Endothelial cell of umbilical vein (primary cell): Measurements from ENCODE around the gene DENND1A. TPM values are rescaled to one million over a fixed set of nuclear protein-coding genes. Genes with fewer than 3 reads are reported as not detected.

Experiments
- BruUV-seq: library from RNA; stranded (reverse); fragments of 400-500 nt; replicated peaks from 2 replicates; lab custom pipeline; 2021; lab: Mats Ljungman, UMichigan
- CTCF ChIA-PET: fragments of 300-600, 350-600 bp; sonication (Branson Sonifier 250); formaldehyde crosslinking; loops from one replicate; lab custom pipeline; 2021; ENCODE audit warnings: antibody characterized with exemption, inconsistent platforms; lab: Charles Lee
- POLR2A ChIA-PET: fragments of 300-600, 350-600 bp; sonication (Branson Sonifier 250); formaldehyde crosslinking; loops from one replicate; lab custom pipeline; 2021; ENCODE audit warnings: antibody characterized with exemption, inconsistent platforms; lab: Charles Lee
- DNase-seq: peaks from one replicate; pipeline ENCODE4 v3.0.0-alpha.2; 2011; ENCODE audit warnings: low read depth, low spot score
- FAIRE-seq: peaks from 2 replicates; lab custom pipeline; 2011; peaks lifted over from hg19 to GRCh38; lab: Jason Lieb, UNC
- H2AFZ ChIP-seq: 2 replicates; pipeline ENCODE4 v1.6.0; 2012; ENCODE audit warnings: low read depth, low read length, control low read depth, inconsistent platforms
- H3K27ac ChIP-seq: 2 replicates; pipeline ENCODE4 v1.5.1; 2011; ENCODE audit warnings: low read depth, mild to moderate bottlenecking, control low read depth, low read length, moderate library complexity; ENCODE audit not compliant: insufficient read depth
- H3K27me3 ChIP-seq, 2 experiments: 2 replicates each; pipeline versions ENCODE4 v1.6.0 to v1.6.1; 2011; ENCODE audit warnings: low read length in 2 of 2, mixed read lengths in 1 of 2; ENCODE audit not compliant: control insufficient read depth in 2 of 2, insufficient read depth in 2 of 2
- H3K36me3 ChIP-seq, 2 experiments: 2 replicates in 1 of 2; 3 replicates in 1 of 2; pipeline ENCODE4 v1.5.1; 2011; ENCODE audit warnings: low read length in 2 of 2, mild to moderate bottlenecking in 1 of 2, moderate library complexity in 1 of 2; ENCODE audit not compliant: control insufficient read depth in 2 of 2, insufficient read depth in 2 of 2; ENCODE audit errors: extremely low read depth in 1 of 2
- H3K4me1 ChIP-seq: 3 replicates; pipeline ENCODE4 v1.5.1; 2011; ENCODE audit warnings: mild to moderate bottlenecking, low read length; ENCODE audit not compliant: control insufficient read depth, insufficient read depth; ENCODE audit errors: extremely low read depth
- H3K4me2 ChIP-seq: 2 replicates; pipeline ENCODE4 v1.6.1; 2011; ENCODE audit warnings: low read length, control low read depth, mixed read lengths; ENCODE audit not compliant: insufficient read depth
- H3K4me3 ChIP-seq, 3 experiments: fragments of 200-600 bp in 1 of 3; sonication (generic), shearing (Covaris generic) in 1 of 3; replicated peaks in 1 of 3; 2 replicates each; pipeline ENCODE4 v1.5.1; 2011 to 2016; ENCODE audit warnings: control low read depth in 3 of 3, low read length in 3 of 3, mild to moderate bottlenecking in 2 of 3, inconsistent platforms in 1 of 3, low read depth in 1 of 3, moderate library complexity in 1 of 3; ENCODE audit not compliant: insufficient read depth in 1 of 3
- H3K79me2 ChIP-seq: 2 replicates; pipeline ENCODE4 v1.6.0; 2012; ENCODE audit warnings: low read length, inconsistent platforms; ENCODE audit not compliant: control insufficient read depth, insufficient read depth
- H3K9ac ChIP-seq: replicated peaks from 2 replicates; pipeline ENCODE3; 2011; ENCODE audit warnings: low read length, control low read depth; ENCODE audit not compliant: insufficient read depth; ENCODE audit errors: extremely low read depth
- H3K9me1 ChIP-seq: replicated peaks from 3 replicates; pipeline ENCODE4 v1.6.0; 2011; ENCODE audit warnings: mild to moderate bottlenecking, low read length; ENCODE audit not compliant: control insufficient read depth, insufficient read depth; ENCODE audit errors: extremely low read depth
- H3K9me3 ChIP-seq: replicated peaks from 2 replicates; pipeline ENCODE4 v1.5.1; 2012; ENCODE audit warnings: low read length, inconsistent platforms; ENCODE audit not compliant: control insufficient read depth, insufficient read depth
- H4K20me1 ChIP-seq: replicated peaks from 2 replicates; pipeline ENCODE3; 2011; ENCODE audit warnings: mild to moderate bottlenecking, low read length; ENCODE audit not compliant: control insufficient read depth, insufficient read depth; ENCODE audit errors: extremely low read depth
- EZH2 ChIP-seq: IDR thresholded peaks from 2 replicates; pipeline ENCODE4 v1.6.1; 2012; ENCODE audit warnings: borderline replicate concordance, low read depth, mild to moderate bottlenecking, moderate library complexity, low read length, inconsistent platforms; ENCODE audit not compliant: severe bottlenecking
- FOS ChIP-seq: IDR thresholded peaks from 2 replicates; pipeline ENCODE4 v1.6.1; 2011; ENCODE audit warnings: mild to moderate bottlenecking, low read length, moderate library complexity, borderline replicate concordance; ENCODE audit not compliant: insufficient read depth
- GATA2 ChIP-seq: IDR thresholded peaks from 2 replicates; pipeline ENCODE4 v1.7.0; 2011; ENCODE audit warnings: low read depth, mild to moderate bottlenecking, moderate library complexity, mixed read lengths, low read length; ENCODE audit not compliant: insufficient read length, insufficient read depth
- JUN ChIP-seq: IDR thresholded peaks from 2 replicates; pipeline ENCODE4 v1.6.1; 2011; ENCODE audit warnings: borderline replicate concordance, low read depth; ENCODE audit not compliant: insufficient read length, insufficient read depth
- MYC ChIP-seq: IDR thresholded peaks from one replicate; pipeline ENCODE4 v1.6.1; 2011; ENCODE audit warnings: mild to moderate bottlenecking, low read depth, low read length
- POLR2A ChIP-seq: IDR thresholded peaks from 2 replicates; pipeline ENCODE4 v1.6.1; 2012; ENCODE audit warnings: low read depth, mild to moderate bottlenecking, control low read depth, low read length
- POLR2AphosphoS5 ChIP-seq: IDR thresholded peaks from 2 replicates; pipeline ENCODE4 v1.6.1; 2012; ENCODE audit warnings: low read depth, mild to moderate bottlenecking, control low read depth, low read length, moderate library complexity; ENCODE audit not compliant: insufficient read depth
- dilution Hi-C: fragments of 300-500 bp; cut with MboI; formaldehyde crosslinking; loops from one replicate; pipeline ENCODE4 v1.15.0; 2019; ENCODE audit warnings: low sequenced_read_pairs; ENCODE audit not compliant: extremely low pct_ligation_motif_present
- intact Hi-C: fragments of 100-400 bp; cut with micrococcal nuclease; formaldehyde crosslinking; loops from one replicate; pipeline ENCODE4 v1.10.0; 2022
- polyA plus RNA-seq, 4 experiments: library from polyadenylated mRNA; depleted of rRNA in 3 of 4; stranded (reverse) in 3 of 4; unstranded in 1 of 4; fragments of >200 nt; gene quantifications; 2 replicates each; pipeline versions ENCODE4 v1.2.1 to v1.2.3, GENCODE V29; 2011 to 2012; ENCODE audit warnings: missing spikeins in 1 of 4
- total RNA-seq: library from RNA; stranded (reverse); gene quantifications from 2 replicates; pipeline ENCODE4 v1.2.3, GENCODE V29; 2021
- TF ChIP-seq, protein P1 (sequence below), 2 donors: IDR thresholded peaks; 1 replicate in 1 of 2; 2 replicates in 1 of 2; pipeline ENCODE4 v1.5.1; 2011; ENCODE audit warnings: low read length in 2 of 2, mild to moderate bottlenecking in 2 of 2, moderate library complexity in 2 of 2, control low read depth in 1 of 2, inconsistent platforms in 1 of 2, low read depth in 1 of 2; ENCODE audit not compliant: insufficient read depth in 1 of 2; ENCODE audit errors: extremely low read depth in 1 of 2
- TF ChIP-seq, protein P2 (sequence below): IDR thresholded peaks from 2 replicates; pipeline ENCODE4 v1.6.1; 2011; ENCODE audit not compliant: insufficient read depth, insufficient read length

The DENND1A gene
- total and polyA plus RNA-seq, 2 donors (not counting 3 experiments of a cell fraction or from before 2014, with no cell fraction given), result 18.5 to 24.5 TPM

- BruUV-seq, result no TSS peak
- CTCF ChIA-PET, result no interaction called here
- intact Hi-C loops, result no loop called here
- dilution Hi-C loops, result no loop called here
- no peaks in the 10 kb centered on the region for H3K9me3 ChIP-seq
- DNase-seq, result no peak
- no peak overlapping the region for H3K4me2 ChIP-seq
- H3K36me3 ChIP-seq, result no peaks in the 10 kb centered on the region
- no peak for FAIRE-seq
- POLR2A ChIA-PET, result no interaction called here
- no peak overlapping the region for H3K27ac ChIP-seq
- no peaks in the 10 kb centered on the region for H3K9me1 ChIP-seq
- H3K4me3 ChIP-seq, result no peak overlapping the region
- no peaks in the 10 kb centered on the region for H3K4me1 ChIP-seq
- TF ChIP-seq, protein P1, sequence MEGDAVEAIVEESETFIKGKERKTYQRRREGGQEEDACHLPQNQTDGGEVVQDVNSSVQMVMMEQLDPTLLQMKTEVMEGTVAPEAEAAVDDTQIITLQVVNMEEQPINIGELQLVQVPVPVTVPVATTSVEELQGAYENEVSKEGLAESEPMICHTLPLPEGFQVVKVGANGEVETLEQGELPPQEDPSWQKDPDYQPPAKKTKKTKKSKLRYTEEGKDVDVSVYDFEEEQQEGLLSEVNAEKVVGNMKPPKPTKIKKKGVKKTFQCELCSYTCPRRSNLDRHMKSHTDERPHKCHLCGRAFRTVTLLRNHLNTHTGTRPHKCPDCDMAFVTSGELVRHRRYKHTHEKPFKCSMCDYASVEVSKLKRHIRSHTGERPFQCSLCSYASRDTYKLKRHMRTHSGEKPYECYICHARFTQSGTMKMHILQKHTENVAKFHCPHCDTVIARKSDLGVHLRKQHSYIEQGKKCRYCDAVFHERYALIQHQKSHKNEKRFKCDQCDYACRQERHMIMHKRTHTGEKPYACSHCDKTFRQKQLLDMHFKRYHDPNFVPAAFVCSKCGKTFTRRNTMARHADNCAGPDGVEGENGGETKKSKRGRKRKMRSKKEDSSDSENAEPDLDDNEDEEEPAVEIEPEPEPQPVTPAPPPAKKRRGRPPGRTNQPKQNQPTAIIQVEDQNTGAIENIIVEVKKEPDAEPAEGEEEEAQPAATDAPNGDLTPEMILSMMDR (IDR thresholded peaks at IDR 0.05; ENCODE audit: extremely low read depth in 1 of 2, insufficient read depth in 1 of 2, low read depth in 1 of 2, low read length in 2 of 2), result no peak
- no peak for TF ChIP-seq POLR2A
- TF ChIP-seq EZH2, result no peak
- TF ChIP-seq MYC, result no peak
- no peak for TF ChIP-seq GATA2
- no peak for TF ChIP-seq JUN
- TF ChIP-seq, protein P2, sequence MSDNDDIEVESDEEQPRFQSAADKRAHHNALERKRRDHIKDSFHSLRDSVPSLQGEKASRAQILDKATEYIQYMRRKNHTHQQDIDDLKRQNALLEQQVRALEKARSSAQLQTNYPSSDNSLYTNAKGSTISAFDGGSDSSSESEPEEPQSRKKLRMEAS, result no peak
- no peak for TF ChIP-seq FOS
- TF ChIP-seq POLR2AphosphoS5, result no peak
- no peak overlapping the region for H3K9ac ChIP-seq
- no peaks in the 10 kb centered on the region for H3K79me2 ChIP-seq
- H3K27me3 ChIP-seq, result no peaks in the 10 kb centered on the region
- H4K20me1 ChIP-seq, result no peaks in the 10 kb centered on the region
- no peak overlapping the region for H2AFZ ChIP-seq
Measured at GRCh38 chr9:123419721-123420591, 510.0 kb downstream of the DENND1A start.
